MM.1S (cell line): ENCODE measurements around the gene NUFIP2.

Source experiments
- DNase-seq: peaks from one replicate; pipeline ENCODE4 v3.0.0-alpha.2; 2015
- H2AFZ ChIP-seq: fragments of 300-600 bp; sonication (generic); 2 replicates; pipeline ENCODE4 v1.6.0; 2016; ENCODE audit warnings: antibody characterized with exemption, low read length
- H3F3A ChIP-seq: fragments of 300-600 bp; sonication (generic); 2 replicates; pipeline ENCODE4 v1.6.1; 2016; ENCODE audit warnings: mild to moderate bottlenecking, antibody characterized with exemption, low read length, moderate library complexity, mixed read lengths; ENCODE audit not compliant: insufficient read depth
- H3K27ac ChIP-seq: fragments of 300-600 bp; sonication (generic); 2 replicates; pipeline ENCODE4 v1.5.1; 2016; ENCODE audit warnings: mild to moderate bottlenecking, low read length
- H3K27me3 ChIP-seq: fragments of 300-600 bp; sonication (generic); replicated peaks from 2 replicates; pipeline ENCODE4 v1.6.0; 2016; ENCODE audit warnings: low read length; ENCODE audit not compliant: insufficient read depth
- H3K36me3 ChIP-seq: fragments of 300-600 bp; sonication (generic); replicated peaks from 2 replicates; pipeline ENCODE4 v1.6.1; 2016; ENCODE audit warnings: mild to moderate bottlenecking, low read length, mixed read lengths; ENCODE audit not compliant: insufficient read depth
- H3K4me1 ChIP-seq: fragments of 300-600 bp; sonication (generic); 2 replicates; pipeline ENCODE4 v1.6.1; 2016; ENCODE audit warnings: low read length, mixed read lengths
- H3K4me2 ChIP-seq: fragments of 300-600 bp; sonication (generic); 2 replicates; pipeline ENCODE4 v1.6.0; 2016; ENCODE audit warnings: low read depth, low read length
- H3K4me3 ChIP-seq: fragments of 300-600 bp; sonication (generic); 2 replicates; pipeline ENCODE4 v1.5.1; 2016; ENCODE audit warnings: low read length, mixed read lengths
- H3K79me2 ChIP-seq: fragments of 300-600 bp; sonication (generic); 2 replicates; pipeline ENCODE4 v1.6.1; 2016; ENCODE audit warnings: mixed run types, low read length, mixed read lengths
- H3K9ac ChIP-seq: fragments of 300-600 bp; sonication (generic); 2 replicates; pipeline ENCODE4 v1.6.1; 2016; ENCODE audit warnings: low read length, mixed read lengths
- H3K9me2 ChIP-seq: fragments of 300-600 bp; sonication (generic); replicated peaks from 2 replicates; pipeline ENCODE4 v1.6.1; 2016; ENCODE audit warnings: mild to moderate bottlenecking, low read length, mixed read lengths; ENCODE audit not compliant: insufficient read depth
- H3K9me3 ChIP-seq: fragments of 300-600 bp; sonication (generic); replicated peaks from 2 replicates; pipeline ENCODE4 v1.6.1; 2016; ENCODE audit warnings: mild to moderate bottlenecking, low read length, mixed read lengths; ENCODE audit not compliant: insufficient read depth
- H4K20me1 ChIP-seq: fragments of 300-600 bp; sonication (generic); 2 replicates; pipeline ENCODE4 v1.6.1; 2016; ENCODE audit warnings: mild to moderate bottlenecking, low read length, moderate library complexity, mixed read lengths; ENCODE audit not compliant: insufficient read depth
- CTCF ChIP-seq: fragments of 300-600 bp; sonication (generic); IDR thresholded peaks from 2 replicates; pipeline ENCODE4 v1.5.1; 2016; ENCODE audit warnings: antibody characterized with exemption, low read length, mixed read lengths
- EZH2 ChIP-seq: fragments of 300-600 bp; sonication (generic); optimal IDR thresholded peaks from 2 replicates; pipeline ENCODE3; 2017; ENCODE audit warnings: low read depth, mild to moderate bottlenecking, antibody characterized with exemption, low read length, mixed read lengths
- EZH2phosphoT487 ChIP-seq: fragments of 300-600 bp; sonication (generic); IDR thresholded peaks from 2 replicates; pipeline ENCODE4 v1.6.1; 2018; ENCODE audit warnings: antibody characterized with exemption, low read length

The NUFIP2 gene

GRCh38 chr17:29210879-29211278 lies 83.1 kb downstream of the NUFIP2 start:
- H3K4me3 ChIP-seq: no peak overlapping the region
- H3K27me3 ChIP-seq: no peaks in the 10 kb centered on the region
- H3K4me1 ChIP-seq: no peaks in the 10 kb centered on the region
- H3K9me2 ChIP-seq: no peaks in the 10 kb centered on the region
- no peaks in the 10 kb centered on the region for H3F3A ChIP-seq
- no peak overlapping the region for H3K9ac ChIP-seq
- H3K9me3 ChIP-seq: no peaks in the 10 kb centered on the region
- TF ChIP-seq EZH2phosphoT487 (no peak), CTCF (no peak), EZH2 (no peak)
- H2AFZ ChIP-seq: no peak overlapping the region
- no peaks in the 10 kb centered on the region for H4K20me1 ChIP-seq
- H3K36me3 ChIP-seq: no peaks in the 10 kb centered on the region
- no peak overlapping the region for H3K27ac ChIP-seq
- H3K79me2 ChIP-seq: no peaks in the 10 kb centered on the region
- DNase-seq: no peak
- H3K4me2 ChIP-seq: no peak overlapping the region

GRCh38 chr17:29209073-29209472 lies 84.9 kb downstream of the NUFIP2 start:
- H3K79me2 ChIP-seq: no peaks in the 10 kb centered on the region
- no peaks in the 10 kb centered on the region for H3F3A ChIP-seq
- no peak for DNase-seq
- TF ChIP-seq CTCF (no peak), EZH2 (no peak), EZH2phosphoT487 (no peak)
- no peaks in the 10 kb centered on the region for H3K9me2 ChIP-seq
- no peaks in the 10 kb centered on the region for H4K20me1 ChIP-seq
- H3K36me3 ChIP-seq: no peaks in the 10 kb centered on the region
- H3K4me2 ChIP-seq: no peak overlapping the region
- H3K4me3 ChIP-seq: no peak overlapping the region
- H3K9me3 ChIP-seq: no peaks in the 10 kb centered on the region
- no peaks in the 10 kb centered on the region for H3K4me1 ChIP-seq
- H2AFZ ChIP-seq: no peak overlapping the region
- no peak overlapping the region for H3K27ac ChIP-seq
- H3K27me3 ChIP-seq: no peaks in the 10 kb centered on the region
- H3K9ac ChIP-seq: no peak overlapping the region

GRCh38 chr17:29207975-29208374 lies 86.0 kb downstream of the NUFIP2 start:
- H3K4me2 ChIP-seq: no peak overlapping the region
- H2AFZ ChIP-seq: no peak overlapping the region
- no peaks in the 10 kb centered on the region for H3F3A ChIP-seq
- no peak for DNase-seq
- no peak for TF ChIP-seq CTCF
- H3K9ac ChIP-seq: no peak overlapping the region
- H4K20me1 ChIP-seq: no peaks in the 10 kb centered on the region
- H3K36me3 ChIP-seq: no peaks in the 10 kb centered on the region
- no peak overlapping the region for H3K27ac ChIP-seq
- H3K4me1 ChIP-seq: no peaks in the 10 kb centered on the region
- no peak overlapping the region for H3K4me3 ChIP-seq
- no peaks in the 10 kb centered on the region for H3K79me2 ChIP-seq
- no peaks in the 10 kb centered on the region for H3K9me2 ChIP-seq
- H3K27me3 ChIP-seq: no peaks in the 10 kb centered on the region
- no peaks in the 10 kb centered on the region for H3K9me3 ChIP-seq
